Measurements from ENCODE around the gene THSD4. TPM values are rescaled to one million over a fixed set of nuclear protein-coding genes. Genes with fewer than 3 reads are reported as not detected.

THSD4 gene
- total RNA-seq, 1 donor, result 15.6 TPM

DNA sequence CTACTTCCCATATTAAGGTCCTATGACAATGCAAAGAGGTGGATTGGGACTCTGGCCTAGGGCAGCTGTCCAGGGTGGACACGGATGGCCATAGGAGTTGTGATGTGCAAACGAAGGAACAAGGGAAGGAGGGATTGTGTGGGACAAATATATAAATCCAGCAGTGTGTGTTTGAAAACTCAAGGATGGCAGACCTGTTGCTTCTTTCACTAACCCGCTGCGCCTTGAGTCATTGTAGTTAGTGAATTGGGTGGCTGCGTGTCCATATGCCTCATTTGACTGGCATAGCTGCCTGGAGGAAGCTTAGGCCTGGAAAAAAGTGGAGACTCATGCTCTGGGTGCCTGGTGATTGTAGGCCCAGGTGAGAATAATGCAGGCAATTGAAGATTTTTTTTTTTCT is 334.7 kb downstream of the THSD4 start:
- Histone ChIP-seq H3K9me3 (ENCODE audit: low read depth, low read length) (no peaks in the 10 kb centered on the region), H3K27me3 (ENCODE audit: insufficient read depth, low read length) (no peaks in the 10 kb centered on the region), H3K4me3 (ENCODE audit: insufficient read depth, low read length) (no peak overlapping the region), H3K4me2 (ENCODE audit: insufficient read depth, low read length) (no peak overlapping the region), H2AFZ (ENCODE audit: low read length) (no peak overlapping the region), H3K36me3 (ENCODE audit: insufficient read depth, low read length) (no peaks in the 10 kb centered on the region), H4K20me1 (ENCODE audit: insufficient read depth, low read length) (no peaks in the 10 kb centered on the region), H3K79me2 (ENCODE audit: insufficient read depth, low read length) (no peaks in the 10 kb centered on the region), H3K4me1 (ENCODE audit: insufficient read depth, low read length) (peaks cover 22% of the 10 kb centered on the region), H3K27ac (ENCODE audit: low read depth, low read length) (no peak overlapping the region)
- no peak for DNase-seq (ENCODE audit: insufficient read length, low spot score, missing footprints)
- no peak for TF ChIP-seq CTCF (IDR thresholded peaks at IDR 0.05; ENCODE audit: extremely low read depth, low read depth, low read length)

- no peak overlapping the region for H3K27ac ChIP-seq (ENCODE audit: low read depth, low read length)
- H3K79me2 ChIP-seq (ENCODE audit: insufficient read depth, low read length), result no peaks in the 10 kb centered on the region
- DNase-seq (ENCODE audit: insufficient read length, low spot score, missing footprints), result no peak
- no peaks in the 10 kb centered on the region for H3K27me3 ChIP-seq (ENCODE audit: insufficient read depth, low read length)
- H2AFZ ChIP-seq (ENCODE audit: low read length), result no peak overlapping the region
- no peaks in the 10 kb centered on the region for H3K9me3 ChIP-seq (ENCODE audit: low read depth, low read length)
- no peaks in the 10 kb centered on the region for H4K20me1 ChIP-seq (ENCODE audit: insufficient read depth, low read length)
- no peak overlapping the region for H3K4me3 ChIP-seq (ENCODE audit: insufficient read depth, low read length)
- peaks cover 15% of the 10 kb centered on the region for H3K4me1 ChIP-seq (ENCODE audit: insufficient read depth, low read length)
- H3K4me2 ChIP-seq (ENCODE audit: insufficient read depth, low read length), result no peak overlapping the region
- TF ChIP-seq CTCF (IDR thresholded peaks at IDR 0.05; ENCODE audit: extremely low read depth, low read depth, low read length), result no peak
- H3K36me3 ChIP-seq (ENCODE audit: insufficient read depth, low read length), result no peaks in the 10 kb centered on the region
These were observed 335.9 kb downstream of the THSD4 start for GRCh38 chr15:71451130-71451529.

DNA sequence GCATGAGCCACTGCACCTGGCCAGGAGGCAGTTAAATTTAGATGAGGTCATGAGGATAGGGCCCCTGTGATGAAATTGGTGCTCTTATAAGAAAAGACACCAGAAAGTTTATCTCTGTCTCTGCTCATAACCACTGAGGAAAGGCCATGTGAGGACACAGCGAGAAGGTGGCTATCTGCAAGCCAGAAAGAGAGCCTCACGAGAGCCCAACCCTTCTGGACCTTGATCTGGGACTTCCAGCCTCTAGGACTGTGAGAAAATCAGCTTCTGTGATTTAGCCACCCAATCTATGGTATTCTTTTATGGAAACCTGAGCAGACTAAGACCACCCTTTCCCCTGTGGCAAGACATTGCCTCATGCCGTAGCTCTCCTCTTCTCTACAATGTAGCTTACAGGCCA is 337.6 kb downstream of the THSD4 start:
- no peaks in the 10 kb centered on the region for H3K27me3 ChIP-seq (ENCODE audit: insufficient read depth, low read length)
- H3K4me1 ChIP-seq (ENCODE audit: insufficient read depth, low read length), result peaks cover 7% of the 10 kb centered on the region
- H3K4me2 ChIP-seq (ENCODE audit: insufficient read depth, low read length), result no peak overlapping the region
- no peaks in the 10 kb centered on the region for H4K20me1 ChIP-seq (ENCODE audit: insufficient read depth, low read length)
- H3K79me2 ChIP-seq (ENCODE audit: insufficient read depth, low read length), result no peaks in the 10 kb centered on the region
- no peak overlapping the region for H3K27ac ChIP-seq (ENCODE audit: low read depth, low read length)
- no peak overlapping the region for H3K4me3 ChIP-seq (ENCODE audit: insufficient read depth, low read length)
- H2AFZ ChIP-seq (ENCODE audit: low read length), result no peak overlapping the region
- H3K36me3 ChIP-seq (ENCODE audit: insufficient read depth, low read length), result no peaks in the 10 kb centered on the region
- H3K9me3 ChIP-seq (ENCODE audit: low read depth, low read length), result no peaks in the 10 kb centered on the region
- DNase-seq (ENCODE audit: insufficient read length, low spot score, missing footprints), result no peak
- no peak for TF ChIP-seq CTCF (IDR thresholded peaks at IDR 0.05; ENCODE audit: extremely low read depth, low read depth, low read length)

- H3K4me2 ChIP-seq (ENCODE audit: insufficient read depth, low read length), result no peak overlapping the region
- H3K27me3 ChIP-seq (ENCODE audit: insufficient read depth, low read length), result no peaks in the 10 kb centered on the region
- DNase-seq (ENCODE audit: insufficient read length, low spot score, missing footprints), result no peak
- no peaks in the 10 kb centered on the region for H3K79me2 ChIP-seq (ENCODE audit: insufficient read depth, low read length)
- no peaks in the 10 kb centered on the region for H3K9me3 ChIP-seq (ENCODE audit: low read depth, low read length)
- TF ChIP-seq CTCF (IDR thresholded peaks at IDR 0.05; ENCODE audit: extremely low read depth, low read depth, low read length), result no peak
- H4K20me1 ChIP-seq (ENCODE audit: insufficient read depth, low read length), result no peaks in the 10 kb centered on the region
- H3K36me3 ChIP-seq (ENCODE audit: insufficient read depth, low read length), result no peaks in the 10 kb centered on the region
- no peak overlapping the region for H3K27ac ChIP-seq (ENCODE audit: low read depth, low read length)
- no peak overlapping the region for H2AFZ ChIP-seq (ENCODE audit: low read length)
- H3K4me1 ChIP-seq (ENCODE audit: insufficient read depth, low read length), result no peaks in the 10 kb centered on the region
- no peak overlapping the region for H3K4me3 ChIP-seq (ENCODE audit: insufficient read depth, low read length)
These were observed 339.3 kb downstream of the THSD4 start for GRCh38 chr15:71454462-71454996.
